GM23338 (cell line): ENCODE results near the gene IQGAP1. TPM values are rescaled to one million over a fixed set of nuclear protein-coding genes. Genes with fewer than 3 reads are reported as not detected.

ENCODE experiments used
- ATAC-seq: fragments of 200-7000 bp; cut with Tn5 transposase; 3 replicates; pipeline ENCODE4 v1.9.1; 2020
- DNase-seq: peaks from one replicate; pipeline ENCODE4 v3.0.0-alpha.2; 2015; ENCODE audit warnings: low spot score
- H2AFZ ChIP-seq: fragments of 200-600 bp; sonication (generic); 2 replicates; pipeline ENCODE4 v1.8.0; 2016; ENCODE audit warnings: antibody characterized with exemption, mild to moderate bottlenecking, moderate library complexity
- H3F3A ChIP-seq: fragments of 200-600 bp; sonication (generic); replicated peaks from 2 replicates; pipeline ENCODE4 v1.8.0; 2017; ENCODE audit warnings: antibody characterized with exemption, mixed run types, low read depth
- H3K27ac ChIP-seq: fragments of 200-600 bp; sonication (generic); 2 replicates; pipeline ENCODE4 v1.6.1; 2016; ENCODE audit warnings: low read depth
- H3K27me3 ChIP-seq: fragments of 200-600 bp; sonication (generic); 2 replicates; pipeline ENCODE4 v1.8.0; 2016; ENCODE audit warnings: mild to moderate bottlenecking, mixed run types, moderate library complexity; ENCODE audit not compliant: insufficient read depth
- H3K36me3 ChIP-seq: fragments of 200-600 bp; sonication (generic); 2 replicates; pipeline ENCODE4 v1.8.0; 2016; ENCODE audit warnings: mild to moderate bottlenecking; ENCODE audit not compliant: insufficient read depth
- H3K4me1 ChIP-seq: fragments of 200-600 bp; sonication (generic); 2 replicates; pipeline ENCODE4 v1.8.0; 2016; ENCODE audit warnings: mild to moderate bottlenecking, moderate library complexity; ENCODE audit not compliant: insufficient read depth
- H3K4me2 ChIP-seq: fragments of 200-600 bp; sonication (generic); 2 replicates; pipeline ENCODE4 v1.7.1; 2017; ENCODE audit warnings: mixed run types
- H3K4me3 ChIP-seq: fragments of 200-600 bp; sonication (generic); 2 replicates; pipeline ENCODE4 v1.6.1; 2016; ENCODE audit warnings: mixed run types
- H3K79me2 ChIP-seq: fragments of 200-600 bp; sonication (generic); replicated peaks from 2 replicates; pipeline ENCODE4 v1.8.0; 2017; ENCODE audit warnings: mild to moderate bottlenecking; ENCODE audit not compliant: insufficient read depth
- H3K9me2 ChIP-seq: fragments of 200-600 bp; sonication (generic); 2 replicates; pipeline ENCODE4 v1.8.0; 2017; ENCODE audit not compliant: insufficient read depth
- H4K20me1 ChIP-seq: fragments of 200-600 bp; sonication (generic); replicated peaks from 2 replicates; pipeline ENCODE4 v1.8.0; 2017; ENCODE audit warnings: mild to moderate bottlenecking; ENCODE audit not compliant: insufficient read depth
- H3K27ac Mint-ChIP-seq: 2 replicates; pipeline ENCODE4 v1.8.0; 2020; ENCODE audit warnings: inconsistent platforms, mild to moderate bottlenecking, moderate library complexity, mixed read lengths
- H3K27me3 Mint-ChIP-seq: 3 replicates; pipeline ENCODE4 v1.8.0; 2022; ENCODE audit warnings: low read depth, mild to moderate bottlenecking, moderate library complexity, mixed read lengths, inconsistent platforms; ENCODE audit not compliant: insufficient read depth, poor library complexity
- H3K36me3 Mint-ChIP-seq: 3 replicates; pipeline ENCODE4 v1.8.0; 2021; ENCODE audit warnings: low read depth, mild to moderate bottlenecking, inconsistent platforms, moderate library complexity, mixed read lengths
- H3K4me1 Mint-ChIP-seq: 3 replicates; pipeline ENCODE4 v1.8.0; 2020; ENCODE audit warnings: mild to moderate bottlenecking, inconsistent platforms, mixed read lengths
- H3K4me3 Mint-ChIP-seq: 3 replicates; pipeline ENCODE4 v1.8.0; 2021; ENCODE audit warnings: moderate library complexity, mild to moderate bottlenecking, inconsistent platforms, mixed read lengths
- H3K9me3 Mint-ChIP-seq: 3 replicates; pipeline ENCODE4 v1.8.0; 2020; ENCODE audit warnings: moderate library complexity, mild to moderate bottlenecking, inconsistent platforms, mixed read lengths
- JUNB ChIP-seq: IDR thresholded peaks from one replicate; pipeline ENCODE4 v1.6.1; 2016; ENCODE audit warnings: antibody characterized with exemption; ENCODE audit not compliant: unreplicated experiment
- STAT1 ChIP-seq: IDR thresholded peaks from one replicate; pipeline ENCODE4 v1.6.1; 2016; ENCODE audit warnings: antibody characterized with exemption; ENCODE audit not compliant: unreplicated experiment
- ZNF114 ChIP-seq: fragments of 250-450 bp; sonication (Bioruptor Pico); IDR thresholded peaks from 2 replicates; pipeline ENCODE4 v1.5.0; 2020; ENCODE audit warnings: mild to moderate bottlenecking, moderate library complexity
- ZNF331 ChIP-seq: fragments of 250-450 bp; sonication (Bioruptor Pico); IDR thresholded peaks from 2 replicates; pipeline ENCODE4 v1.5.0; 2020; ENCODE audit warnings: low read depth, mild to moderate bottlenecking, moderate library complexity
- polyA plus RNA-seq: library from polyadenylated mRNA; unstranded; fragments of >200 nt; fragmentation: Nextera tagmentation; extraction: Ambion mirVana; gene quantifications from 2 replicates; pipeline ENCODE4 v1.2.1, GENCODE V29; 2016
- total RNA-seq: library from RNA; depleted of rRNA; stranded (reverse); fragments of >200 nt; shearing (Covaris generic); gene quantifications from 2 replicates; pipeline ENCODE4 v1.2.3, GENCODE V29; 2014
- TF ChIP-seq, protein P1 (sequence below): IDR thresholded peaks from 2 replicates; pipeline ENCODE4 v1.6.1; 2016; ENCODE audit warnings: antibody characterized with exemption
- TF ChIP-seq, protein P2 (sequence below): IDR thresholded peaks from one replicate; pipeline ENCODE4 v1.6.1; 2018; ENCODE audit warnings: antibody characterized with exemption; ENCODE audit not compliant: unreplicated experiment
- TF ChIP-seq, protein P3 (sequence below): fragments of 250-450 bp; sonication (Bioruptor Pico); IDR thresholded peaks from 2 replicates; pipeline ENCODE4 v1.5.0; 2020; ENCODE audit warnings: mild to moderate bottlenecking, moderate library complexity

IQGAP1 gene
- total and polyA plus RNA-seq, 2 experiments from 2014 or later, result 92.7 to 159 TPM

DNA sequence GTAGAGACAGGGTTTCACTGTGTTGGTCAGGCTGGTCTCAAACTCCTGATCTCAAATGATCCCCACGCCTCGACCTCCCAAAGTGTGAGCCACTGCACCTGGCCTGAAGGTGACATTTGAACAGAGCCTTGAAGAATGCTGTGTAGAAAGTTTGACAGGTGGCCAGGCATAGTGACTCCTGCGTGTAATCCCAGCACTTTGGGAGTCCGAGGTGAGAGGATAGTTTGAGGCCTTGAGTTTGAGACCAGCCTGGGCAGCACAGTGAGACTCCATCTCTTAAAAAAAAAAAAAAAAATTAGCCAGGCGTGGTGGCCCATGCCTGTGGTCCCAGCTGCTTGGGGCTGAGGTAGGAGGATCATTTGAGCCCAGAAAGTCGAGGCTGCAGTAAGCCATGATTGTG, 1.5 kb downstream of the IQGAP1 start:
- DNase-seq (no peak), ATAC-seq (no peak)
- peaks cover 53% of the 10 kb centered on the region for H3K4me1 ChIP-seq
- H3K27me3 ChIP-seq, result no peaks in the 10 kb centered on the region
- no peak overlapping the region for H2AFZ ChIP-seq
- no peak overlapping the region for H3K27ac Mint-ChIP-seq
- H3K4me3 ChIP-seq, result peak overlapping the region; percentile 82
- TF ChIP-seq ZNF331 (CRISPR knock-in tag) (no peak), JUNB (no peak), STAT1 (no peak), ZNF114 (CRISPR knock-in tag) (no peak)
- TF ChIP-seq, protein P1, sequence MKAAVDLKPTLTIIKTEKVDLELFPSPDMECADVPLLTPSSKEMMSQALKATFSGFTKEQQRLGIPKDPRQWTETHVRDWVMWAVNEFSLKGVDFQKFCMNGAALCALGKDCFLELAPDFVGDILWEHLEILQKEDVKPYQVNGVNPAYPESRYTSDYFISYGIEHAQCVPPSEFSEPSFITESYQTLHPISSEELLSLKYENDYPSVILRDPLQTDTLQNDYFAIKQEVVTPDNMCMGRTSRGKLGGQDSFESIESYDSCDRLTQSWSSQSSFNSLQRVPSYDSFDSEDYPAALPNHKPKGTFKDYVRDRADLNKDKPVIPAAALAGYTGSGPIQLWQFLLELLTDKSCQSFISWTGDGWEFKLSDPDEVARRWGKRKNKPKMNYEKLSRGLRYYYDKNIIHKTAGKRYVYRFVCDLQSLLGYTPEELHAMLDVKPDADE, result no peak
- TF ChIP-seq, protein P2, sequence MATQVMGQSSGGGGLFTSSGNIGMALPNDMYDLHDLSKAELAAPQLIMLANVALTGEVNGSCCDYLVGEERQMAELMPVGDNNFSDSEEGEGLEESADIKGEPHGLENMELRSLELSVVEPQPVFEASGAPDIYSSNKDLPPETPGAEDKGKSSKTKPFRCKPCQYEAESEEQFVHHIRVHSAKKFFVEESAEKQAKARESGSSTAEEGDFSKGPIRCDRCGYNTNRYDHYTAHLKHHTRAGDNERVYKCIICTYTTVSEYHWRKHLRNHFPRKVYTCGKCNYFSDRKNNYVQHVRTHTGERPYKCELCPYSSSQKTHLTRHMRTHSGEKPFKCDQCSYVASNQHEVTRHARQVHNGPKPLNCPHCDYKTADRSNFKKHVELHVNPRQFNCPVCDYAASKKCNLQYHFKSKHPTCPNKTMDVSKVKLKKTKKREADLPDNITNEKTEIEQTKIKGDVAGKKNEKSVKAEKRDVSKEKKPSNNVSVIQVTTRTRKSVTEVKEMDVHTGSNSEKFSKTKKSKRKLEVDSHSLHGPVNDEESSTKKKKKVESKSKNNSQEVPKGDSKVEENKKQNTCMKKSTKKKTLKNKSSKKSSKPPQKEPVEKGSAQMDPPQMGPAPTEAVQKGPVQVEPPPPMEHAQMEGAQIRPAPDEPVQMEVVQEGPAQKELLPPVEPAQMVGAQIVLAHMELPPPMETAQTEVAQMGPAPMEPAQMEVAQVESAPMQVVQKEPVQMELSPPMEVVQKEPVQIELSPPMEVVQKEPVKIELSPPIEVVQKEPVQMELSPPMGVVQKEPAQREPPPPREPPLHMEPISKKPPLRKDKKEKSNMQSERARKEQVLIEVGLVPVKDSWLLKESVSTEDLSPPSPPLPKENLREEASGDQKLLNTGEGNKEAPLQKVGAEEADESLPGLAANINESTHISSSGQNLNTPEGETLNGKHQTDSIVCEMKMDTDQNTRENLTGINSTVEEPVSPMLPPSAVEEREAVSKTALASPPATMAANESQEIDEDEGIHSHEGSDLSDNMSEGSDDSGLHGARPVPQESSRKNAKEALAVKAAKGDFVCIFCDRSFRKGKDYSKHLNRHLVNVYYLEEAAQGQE, result no peak
- TF ChIP-seq, protein P3, sequence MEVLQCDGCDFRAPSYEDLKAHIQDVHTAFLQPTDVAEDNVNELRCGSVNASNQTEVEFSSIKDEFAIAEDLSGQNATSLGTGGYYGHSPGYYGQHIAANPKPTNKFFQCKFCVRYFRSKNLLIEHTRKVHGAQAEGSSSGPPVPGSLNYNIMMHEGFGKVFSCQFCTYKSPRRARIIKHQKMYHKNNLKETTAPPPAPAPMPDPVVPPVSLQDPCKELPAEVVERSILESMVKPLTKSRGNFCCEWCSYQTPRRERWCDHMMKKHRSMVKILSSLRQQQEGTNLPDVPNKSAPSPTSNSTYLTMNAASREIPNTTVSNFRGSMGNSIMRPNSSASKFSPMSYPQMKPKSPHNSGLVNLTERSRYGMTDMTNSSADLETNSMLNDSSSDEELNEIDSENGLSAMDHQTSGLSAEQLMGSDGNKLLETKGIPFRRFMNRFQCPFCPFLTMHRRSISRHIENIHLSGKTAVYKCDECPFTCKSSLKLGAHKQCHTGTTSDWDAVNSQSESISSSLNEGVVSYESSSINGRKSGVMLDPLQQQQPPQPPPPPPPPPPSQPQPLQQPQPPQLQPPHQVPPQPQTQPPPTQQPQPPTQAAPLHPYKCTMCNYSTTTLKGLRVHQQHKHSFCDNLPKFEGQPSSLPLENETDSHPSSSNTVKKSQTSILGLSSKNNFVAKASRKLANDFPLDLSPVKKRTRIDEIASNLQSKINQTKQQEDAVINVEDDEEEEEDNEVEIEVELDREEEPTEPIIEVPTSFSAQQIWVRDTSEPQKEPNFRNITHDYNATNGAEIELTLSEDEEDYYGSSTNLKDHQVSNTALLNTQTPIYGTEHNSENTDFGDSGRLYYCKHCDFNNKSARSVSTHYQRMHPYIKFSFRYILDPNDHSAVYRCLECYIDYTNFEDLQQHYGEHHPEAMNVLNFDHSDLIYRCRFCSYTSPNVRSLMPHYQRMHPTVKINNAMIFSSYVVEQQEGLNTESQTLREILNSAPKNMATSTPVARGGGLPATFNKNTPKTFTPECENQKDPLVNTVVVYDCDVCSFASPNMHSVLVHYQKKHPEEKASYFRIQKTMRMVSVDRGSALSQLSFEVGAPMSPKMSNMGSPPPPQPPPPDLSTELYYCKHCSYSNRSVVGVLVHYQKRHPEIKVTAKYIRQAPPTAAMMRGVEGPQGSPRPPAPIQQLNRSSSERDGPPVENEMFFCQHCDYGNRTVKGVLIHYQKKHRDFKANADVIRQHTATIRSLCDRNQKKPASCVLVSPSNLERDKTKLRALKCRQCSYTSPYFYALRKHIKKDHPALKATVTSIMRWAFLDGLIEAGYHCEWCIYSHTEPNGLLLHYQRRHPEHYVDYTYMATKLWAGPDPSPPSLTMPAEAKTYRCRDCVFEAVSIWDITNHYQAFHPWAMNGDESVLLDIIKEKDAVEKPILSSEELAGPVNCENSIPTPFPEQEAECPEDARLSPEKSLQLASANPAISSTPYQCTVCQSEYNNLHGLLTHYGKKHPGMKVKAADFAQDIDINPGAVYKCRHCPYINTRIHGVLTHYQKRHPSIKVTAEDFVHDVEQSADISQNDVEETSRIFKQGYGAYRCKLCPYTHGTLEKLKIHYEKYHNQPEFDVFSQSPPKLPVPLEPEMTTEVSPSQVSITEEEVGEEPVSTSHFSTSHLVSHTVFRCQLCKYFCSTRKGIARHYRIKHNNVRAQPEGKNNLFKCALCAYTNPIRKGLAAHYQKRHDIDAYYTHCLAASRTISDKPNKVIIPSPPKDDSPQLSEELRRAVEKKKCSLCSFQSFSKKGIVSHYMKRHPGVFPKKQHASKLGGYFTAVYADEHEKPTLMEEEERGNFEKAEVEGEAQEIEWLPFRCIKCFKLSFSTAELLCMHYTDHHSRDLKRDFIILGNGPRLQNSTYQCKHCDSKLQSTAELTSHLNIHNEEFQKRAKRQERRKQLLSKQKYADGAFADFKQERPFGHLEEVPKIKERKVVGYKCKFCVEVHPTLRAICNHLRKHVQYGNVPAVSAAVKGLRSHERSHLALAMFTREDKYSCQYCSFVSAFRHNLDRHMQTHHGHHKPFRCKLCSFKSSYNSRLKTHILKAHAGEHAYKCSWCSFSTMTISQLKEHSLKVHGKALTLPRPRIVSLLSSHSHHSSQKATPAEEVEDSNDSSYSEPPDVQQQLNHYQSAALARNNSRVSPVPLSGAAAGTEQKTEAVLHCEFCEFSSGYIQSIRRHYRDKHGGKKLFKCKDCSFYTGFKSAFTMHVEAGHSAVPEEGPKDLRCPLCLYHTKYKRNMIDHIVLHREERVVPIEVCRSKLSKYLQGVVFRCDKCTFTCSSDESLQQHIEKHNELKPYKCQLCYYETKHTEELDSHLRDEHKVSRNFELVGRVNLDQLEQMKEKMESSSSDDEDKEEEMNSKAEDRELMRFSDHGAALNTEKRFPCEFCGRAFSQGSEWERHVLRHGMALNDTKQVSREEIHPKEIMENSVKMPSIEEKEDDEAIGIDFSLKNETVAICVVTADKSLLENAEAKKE, result no peak
- no peaks in the 10 kb centered on the region for H3K36me3 ChIP-seq
- H3K27ac ChIP-seq, result no peak overlapping the region
- H3K36me3 Mint-ChIP-seq, result peaks cover 12% of the 10 kb centered on the region
- H3K4me2 ChIP-seq, result peak overlapping the region; percentile 97
- no peaks in the 10 kb centered on the region for H3K9me2 ChIP-seq
- 0 out of 2 replicates have a peak, but pooled peaks cover 4% of the 10 kb centered on the region for H3F3A ChIP-seq
- no peaks in the 10 kb centered on the region for H3K9me3 Mint-ChIP-seq
- peaks cover 53% of the 10 kb centered on the region for H3K79me2 ChIP-seq
- peaks cover 14% of the 10 kb centered on the region for H3K27me3 Mint-ChIP-seq
- H3K4me1 Mint-ChIP-seq, result peaks cover 53% of the 10 kb centered on the region
- 0 out of 2 replicates have a peak, but pooled peaks cover 4% of the 10 kb centered on the region for H4K20me1 ChIP-seq
- H3K4me3 Mint-ChIP-seq, result peak overlapping the region; percentile 83
